CD4-positive, alpha-beta T cell treated with Interleukin-17A for 4 hours (primary cell): Measurements from ENCODE around the gene CHRDL2.

Source experiments
- DNase-seq: peaks from one replicate; pipeline ENCODE4 v3.0.0-alpha.2; 2020; ENCODE audit warnings: mixed read lengths

Gene CHRDL2

DNA sequence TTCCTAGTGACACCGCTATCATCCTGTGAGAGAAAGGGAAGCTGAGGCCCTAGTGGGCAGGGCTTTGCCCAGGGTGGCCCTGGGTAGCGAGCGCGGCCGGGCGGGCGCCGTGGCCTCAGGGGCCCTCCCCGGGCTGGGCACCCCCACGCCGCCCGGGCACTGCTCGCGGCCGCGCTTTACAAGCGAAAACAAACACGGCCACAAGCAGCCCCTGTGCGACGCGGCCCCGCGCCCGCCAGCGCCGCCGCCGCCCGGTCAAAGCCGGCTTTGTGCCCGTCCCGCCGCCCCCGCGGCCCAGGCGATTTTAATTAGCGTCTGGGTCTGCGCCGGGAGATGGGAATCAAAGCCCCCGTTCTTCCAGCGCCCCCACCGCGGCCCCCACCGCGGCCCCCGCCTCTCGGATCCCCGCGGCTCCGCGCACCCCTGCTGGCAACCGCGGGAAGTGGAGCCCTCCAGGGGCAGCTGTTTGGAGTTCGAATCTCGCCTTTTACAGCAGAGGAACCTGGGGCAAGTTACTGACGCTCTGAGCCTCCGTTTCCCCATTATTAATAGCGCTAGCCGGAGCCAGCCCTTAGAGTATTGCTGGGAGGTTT, 47.9 kb downstream of the CHRDL2 start:
- no peak for DNase-seq

DNA sequence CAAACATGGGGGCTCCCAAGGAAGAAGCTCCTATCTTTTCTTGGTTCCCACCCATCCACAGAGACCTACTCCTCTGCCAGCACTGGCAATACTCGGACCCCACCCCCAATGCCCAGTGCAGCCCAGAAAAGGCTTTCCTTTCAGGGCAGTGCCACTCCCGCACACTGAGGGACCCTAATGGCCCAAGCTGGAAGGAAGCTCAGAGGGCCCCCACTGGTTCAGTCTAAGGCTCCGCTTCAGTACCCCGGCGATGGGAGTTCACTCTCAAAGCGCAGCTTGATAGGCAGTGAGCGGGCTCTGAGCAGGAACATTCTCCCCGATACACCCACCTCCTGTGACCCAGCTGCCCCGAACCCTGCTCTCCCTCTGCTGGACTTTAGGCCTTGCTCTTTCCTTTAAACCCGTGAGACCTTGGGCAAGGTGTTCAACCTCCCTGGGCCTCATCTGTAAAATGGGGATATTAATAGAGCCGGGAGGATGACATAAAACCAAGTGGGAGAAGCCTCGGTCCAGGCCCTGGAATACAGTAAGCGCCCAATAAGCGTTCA, 48.4 kb downstream of the CHRDL2 start:
- DNase-seq: no peak

DNA sequence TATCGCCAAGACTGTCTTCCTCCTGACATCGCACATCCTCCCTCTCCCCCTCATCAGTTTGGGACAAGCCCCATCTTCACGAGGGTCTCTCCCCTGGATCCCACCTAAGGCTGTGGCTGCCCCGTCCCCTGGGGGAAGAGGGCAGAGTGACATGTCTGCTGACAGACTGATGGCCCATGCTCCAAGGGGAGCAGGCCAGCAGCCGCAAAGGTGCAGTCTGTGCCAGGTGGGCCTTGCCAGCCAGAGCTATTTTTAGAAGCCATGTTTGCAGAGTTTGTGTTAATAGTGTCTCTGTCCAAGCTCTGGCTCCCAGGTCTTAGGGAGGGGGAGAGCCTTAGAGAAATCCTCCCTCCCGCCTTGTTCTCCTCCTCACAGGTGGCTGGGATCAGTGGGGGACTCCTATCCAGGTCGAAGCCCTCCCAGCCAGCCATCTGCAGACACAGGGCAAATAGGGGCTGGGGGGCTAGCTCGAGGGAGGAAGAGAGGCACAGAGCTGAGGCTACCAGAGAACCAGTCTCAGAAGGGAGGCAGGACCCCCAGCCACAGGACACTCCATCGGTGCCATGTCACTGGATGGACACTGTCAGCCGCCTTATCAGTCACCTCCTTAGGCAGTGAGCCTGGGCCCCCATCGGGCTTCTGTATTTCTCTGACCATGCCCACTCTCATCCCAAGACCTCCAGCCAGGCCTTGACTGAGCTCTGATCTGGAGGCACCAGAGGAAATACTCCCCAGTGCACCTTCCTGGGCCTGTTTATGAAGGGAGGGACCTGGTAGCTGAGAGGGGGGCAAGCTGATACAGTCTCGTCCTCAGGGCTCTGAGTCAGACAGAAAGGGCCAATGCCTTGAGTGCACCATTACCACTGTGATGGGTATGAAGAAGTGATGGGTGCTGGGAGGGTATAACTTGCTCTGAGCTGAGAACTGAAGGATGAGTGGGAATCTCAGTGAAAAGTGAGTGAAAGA, 49.3 kb downstream of the CHRDL2 start:
- no peak for DNase-seq

GRCh38 chr11:74680703-74681531, 50.3 kb downstream of the CHRDL2 start:
- DNase-seq: no peak

DNA sequence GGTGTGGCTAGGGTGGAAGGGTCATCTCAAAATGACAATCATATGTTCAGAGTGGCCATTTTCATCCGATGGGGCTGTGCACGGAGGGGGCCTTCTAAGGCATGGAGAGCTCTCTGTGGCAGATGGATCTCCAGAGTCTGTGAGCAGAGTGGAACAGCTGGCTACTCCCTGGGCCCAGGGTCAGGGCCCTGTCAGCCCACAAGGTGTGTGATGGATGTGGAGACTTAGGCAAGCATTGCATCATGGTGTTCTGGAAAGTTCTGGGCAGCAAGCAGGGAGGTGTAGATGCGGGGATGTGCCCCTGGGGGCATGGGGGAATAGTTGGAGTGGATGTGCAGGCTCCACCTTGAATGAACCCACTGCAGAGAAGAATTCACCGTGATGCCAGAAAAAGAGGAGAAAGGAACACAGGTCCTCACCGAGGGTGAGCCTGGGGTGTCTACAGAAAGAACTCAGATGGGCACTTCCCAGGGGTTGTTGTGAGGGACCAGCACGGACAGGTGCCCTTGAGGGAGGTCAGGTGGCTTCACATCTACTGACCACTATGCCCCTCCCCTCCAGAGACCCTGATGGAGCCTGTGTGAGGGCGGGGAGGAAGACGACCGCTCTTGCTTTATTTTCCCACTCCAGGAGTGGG, 51.1 kb downstream of the CHRDL2 start:
- no peak for DNase-seq

- DNase-seq: no peak
Measured at GRCh38 chr11:74679513-74679865, 51.7 kb downstream of the CHRDL2 start.

GRCh38 chr11:74678591-74679512, 52.4 kb downstream of the CHRDL2 start:
- no peak for DNase-seq

DNA sequence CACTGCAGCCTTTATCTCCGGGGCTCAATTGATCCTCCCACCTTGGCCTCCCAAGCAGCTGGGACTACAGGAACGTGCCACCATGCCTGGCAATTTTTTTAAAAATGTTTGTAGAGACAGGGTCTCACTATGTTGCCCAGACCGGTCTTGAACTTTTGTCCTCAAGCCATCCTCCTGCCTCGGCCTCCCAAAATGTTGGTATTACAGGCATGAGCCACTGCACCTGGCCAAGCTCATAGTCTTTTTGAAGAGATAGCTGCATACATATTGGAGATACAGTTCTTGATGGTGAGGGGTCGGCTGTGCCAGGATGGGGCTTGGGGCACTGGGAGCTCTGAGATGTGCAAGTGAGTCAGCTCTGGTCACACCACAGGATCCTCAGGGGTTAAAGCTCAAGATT, 53.2 kb downstream of the CHRDL2 start:
- DNase-seq: no peak

GRCh38 chr11:74677131-74677530, 54.1 kb downstream of the CHRDL2 start:
- no peak for DNase-seq

GRCh38 chr11:74676596-74676995, 54.6 kb downstream of the CHRDL2 start:
- DNase-seq: no peak

DNA sequence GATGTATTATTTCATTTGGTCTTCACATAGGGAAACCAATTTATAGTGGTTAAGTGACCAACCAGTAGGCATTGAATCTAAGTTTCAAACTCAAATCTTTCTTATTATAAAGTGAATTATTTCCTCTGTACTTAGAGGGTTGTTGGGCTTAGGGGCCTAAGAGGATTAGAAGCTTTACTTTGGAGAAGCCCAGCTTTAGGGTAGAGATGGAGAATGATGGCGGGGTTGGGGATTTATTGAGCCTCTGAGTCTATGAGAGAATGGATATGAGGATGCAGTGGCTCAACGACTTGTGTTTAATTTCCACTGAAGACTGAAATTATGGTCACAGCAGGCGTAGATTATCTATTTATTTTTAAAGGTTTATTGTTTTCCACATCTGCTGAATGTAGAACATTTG, 55.5 kb downstream of the CHRDL2 start:
- DNase-seq: no peak

- no peak for DNase-seq
Measured at GRCh38 chr11:74673693-74674360, 57.4 kb downstream of the CHRDL2 start.

DNA sequence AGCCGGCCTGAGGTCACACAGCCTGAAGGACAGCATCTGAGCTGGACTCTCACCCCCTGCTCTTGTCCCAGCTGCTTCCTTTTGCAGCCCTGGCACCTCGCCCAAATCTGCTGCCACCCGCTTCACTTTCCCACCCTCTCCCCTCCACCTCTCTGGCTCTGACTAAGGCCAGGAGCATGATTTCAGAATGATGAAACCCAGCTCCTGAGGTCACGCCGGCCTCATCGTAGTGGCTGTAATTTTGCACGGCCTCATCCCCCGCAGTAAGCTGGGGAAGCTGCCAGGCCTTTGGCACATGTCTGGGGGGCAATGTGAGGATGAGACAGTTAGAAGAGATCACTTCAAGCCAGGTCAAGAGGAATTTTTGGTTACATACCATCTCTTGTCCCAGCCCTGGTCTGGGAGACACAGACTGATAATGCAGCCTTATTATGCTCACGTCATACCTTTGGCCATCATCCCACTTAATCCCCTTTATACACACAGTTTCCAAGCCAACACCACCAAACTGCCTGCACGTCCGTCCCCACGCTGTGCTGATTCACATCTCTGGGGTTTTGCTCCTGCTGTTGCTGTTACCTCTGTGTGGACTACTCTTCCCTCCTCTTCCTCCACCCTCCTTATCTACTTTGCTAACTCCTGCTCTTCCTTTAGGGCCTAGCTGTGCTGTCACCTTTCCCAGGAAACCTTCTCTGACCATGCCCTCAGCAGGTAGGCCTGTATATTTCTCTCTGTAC, 58.1 kb downstream of the CHRDL2 start:
- DNase-seq: no peak

DNA sequence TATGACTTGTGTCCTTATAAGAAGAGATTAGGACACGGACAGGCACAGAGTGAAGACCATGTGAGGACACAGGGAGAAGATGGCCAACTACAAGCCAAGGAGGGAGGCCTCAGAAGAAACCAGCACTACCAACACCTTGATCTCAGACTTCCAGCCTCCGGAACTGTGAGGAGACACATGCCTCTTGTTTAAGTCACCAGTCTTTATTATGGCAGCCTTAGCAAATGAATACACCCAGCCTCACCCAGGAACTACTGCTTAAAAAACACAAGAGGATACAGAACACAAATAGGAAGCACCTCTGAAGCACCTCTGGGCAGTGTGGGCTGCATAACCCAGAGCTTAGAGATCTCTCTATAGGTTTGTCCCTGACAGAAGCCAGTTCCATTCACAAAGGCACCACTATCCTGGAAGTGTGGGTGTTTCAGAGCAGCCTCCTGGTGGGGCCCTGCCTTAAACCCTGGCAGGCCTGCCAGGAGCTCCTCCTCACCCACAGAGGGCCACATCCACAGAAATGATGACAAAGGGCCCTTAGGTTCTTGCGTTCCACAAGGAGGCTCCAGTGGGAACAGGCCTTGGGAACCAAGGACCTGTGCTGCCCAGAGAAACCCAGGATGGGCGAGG, 58.8 kb downstream of the CHRDL2 start:
- DNase-seq: no peak

GRCh38 chr11:74671520-74672196, 59.6 kb downstream of the CHRDL2 start:
- no peak for DNase-seq

- no peak for DNase-seq
Measured at GRCh38 chr11:74670171-74670570, 61.1 kb downstream of the CHRDL2 start.

DNA sequence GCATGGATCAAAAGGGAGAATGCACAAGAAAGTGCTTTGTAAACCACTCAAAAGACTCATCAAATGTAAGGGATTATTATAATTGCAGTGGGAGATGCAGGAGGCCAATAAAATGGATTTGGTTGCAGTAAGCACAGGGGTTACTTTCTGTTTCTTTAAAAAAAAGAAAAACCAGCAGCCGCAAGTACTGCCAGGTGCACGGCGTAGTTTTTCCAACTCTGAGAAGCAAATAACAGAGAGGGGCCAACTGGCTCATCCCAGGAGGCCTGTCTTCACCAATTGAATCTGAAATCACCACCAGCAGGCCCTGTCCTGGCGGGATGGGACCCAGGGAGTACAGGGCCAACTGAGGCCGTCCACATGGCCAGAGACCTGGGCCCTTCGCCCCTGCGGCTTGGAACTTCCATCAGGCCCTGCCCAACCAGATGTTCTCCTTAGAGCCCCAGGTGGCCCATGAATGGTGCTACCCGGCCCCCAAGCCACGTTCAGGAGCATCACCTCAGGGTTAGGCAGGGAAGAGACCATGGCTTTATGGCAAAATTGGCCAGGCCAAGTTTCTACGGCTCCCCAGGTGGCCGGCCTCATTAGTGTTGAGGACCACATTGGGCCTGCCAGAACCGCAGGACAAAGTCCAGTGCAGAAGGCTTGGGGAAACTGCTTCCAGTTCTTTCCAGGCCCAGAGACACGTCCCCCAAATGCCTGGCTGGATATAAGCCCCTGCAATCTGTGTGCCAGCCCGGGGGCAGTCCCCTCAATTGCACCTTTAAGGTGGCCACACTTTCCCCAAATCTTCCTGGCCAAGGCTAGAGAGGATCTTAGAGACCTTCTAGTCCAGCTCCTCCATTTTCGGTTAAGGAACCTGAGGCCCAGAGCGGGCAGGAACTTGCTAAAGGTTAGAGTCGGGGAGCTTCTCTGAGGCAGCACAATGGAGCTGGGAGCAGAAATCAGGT, 61.7 kb downstream of the CHRDL2 start:
- no peak for DNase-seq

DNA sequence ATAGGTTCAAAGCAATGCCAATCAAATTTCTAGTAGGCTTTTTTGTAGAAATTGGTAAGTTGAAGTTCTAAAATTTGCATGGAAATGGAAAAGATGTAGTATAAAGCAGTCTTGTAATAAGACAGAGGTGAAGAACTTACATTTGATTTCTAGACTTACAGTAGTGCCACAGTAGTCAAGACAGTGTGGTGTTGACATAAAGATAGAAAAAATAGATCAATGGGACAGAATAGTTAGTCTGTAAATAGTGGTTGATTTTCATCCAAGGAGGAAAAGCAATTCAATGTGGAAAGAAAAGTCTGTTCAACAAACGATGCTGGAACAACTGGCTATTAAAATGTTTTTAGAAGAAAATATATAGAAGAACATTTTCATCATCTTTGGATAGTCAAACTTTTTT, 67.9 kb downstream of the CHRDL2 start:
- DNase-seq: no peak
